Measurements from ENCODE around the gene FAM240B.

The FAM240B gene

GRCh38 chr9:38697776-38698300 is 22.1 kb downstream of the FAM240B start:
- in situ Hi-C loops (cut with MboI; ENCODE audit: low sequenced_read_pairs, unreplicated experiment): loop anchor here (25.0 kb wide), 1 partner anchor 286 kb away; the partner anchor contains the start of gene IGFBPL1
- TF ChIP-seq CTCF (IDR thresholded peaks at IDR 0.05; ENCODE audit: borderline replicate concordance, control extremely low read depth, extremely low read depth, insufficient read depth, missing control alignments): no peak
- no peak for DNase-seq (ENCODE audit: low spot score)

DNA sequence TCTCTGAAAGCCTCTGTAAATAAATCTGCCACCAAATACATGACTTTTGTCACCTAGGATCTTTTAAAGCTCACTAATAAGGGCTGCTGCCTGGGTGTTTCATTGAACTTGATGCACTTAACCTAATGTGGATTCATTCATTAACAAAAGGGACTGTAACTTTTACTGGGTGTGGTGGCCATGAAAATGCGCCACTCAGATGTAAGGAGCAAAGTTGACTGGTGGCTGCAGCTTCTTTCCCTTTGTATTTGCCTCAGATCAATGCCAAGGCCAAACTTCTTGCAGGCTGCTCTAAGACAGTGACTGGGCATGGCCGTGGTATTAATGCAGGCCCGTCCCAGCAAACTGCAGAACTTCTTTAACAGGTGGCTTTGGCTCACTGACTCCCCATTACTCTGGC is 22.9 kb downstream of the FAM240B start:
- DNase-seq (ENCODE audit: low spot score): no peak
- TF ChIP-seq CTCF (IDR thresholded peaks at IDR 0.05; ENCODE audit: borderline replicate concordance, control extremely low read depth, extremely low read depth, insufficient read depth, missing control alignments): no peak

GRCh38 chr9:38694676-38695075 is 25.3 kb downstream of the FAM240B start:
- in situ Hi-C loops (cut with MboI; ENCODE audit: low sequenced_read_pairs, unreplicated experiment): loop anchor here (25.0 kb wide), 1 partner anchor 282 kb away; the partner anchor contains the start of gene IGFBPL1
- no peak for TF ChIP-seq CTCF (IDR thresholded peaks at IDR 0.05; ENCODE audit: borderline replicate concordance, control extremely low read depth, extremely low read depth, insufficient read depth, missing control alignments)
- no peak for DNase-seq (ENCODE audit: low spot score)

More for the DNA sequence above, 22.9 kb downstream of the FAM240B start:
- in situ Hi-C loops (cut with MboI; ENCODE audit: low sequenced_read_pairs, unreplicated experiment): loop anchor here (25.0 kb wide), 1 partner anchor 285 kb away; the partner anchor contains the start of gene IGFBPL1

- TF ChIP-seq CTCF (IDR thresholded peaks at IDR 0.05; ENCODE audit: borderline replicate concordance, control extremely low read depth, extremely low read depth, insufficient read depth, missing control alignments): no peak
- in situ Hi-C loops (cut with MboI; ENCODE audit: low sequenced_read_pairs, unreplicated experiment): loop anchor here (25.0 kb wide), 1 partner anchor 280 kb away; the partner anchor contains the start of gene IGFBPL1
- DNase-seq (ENCODE audit: low spot score): no peak
Observed at GRCh38 chr9:38692707-38693106, 27.2 kb downstream of the FAM240B start.

GRCh38 chr9:38690574-38690973 is 29.4 kb downstream of the FAM240B start:
- DNase-seq (ENCODE audit: low spot score): peak; percentile 55
- in situ Hi-C loops (cut with MboI; ENCODE audit: low sequenced_read_pairs, unreplicated experiment): loop anchor here (25.0 kb wide), 1 partner anchor 278 kb away; the partner anchor contains the start of gene IGFBPL1
- TF ChIP-seq CTCF (IDR thresholded peaks at IDR 0.05; ENCODE audit: borderline replicate concordance, control extremely low read depth, extremely low read depth, insufficient read depth, missing control alignments): no peak

DNA sequence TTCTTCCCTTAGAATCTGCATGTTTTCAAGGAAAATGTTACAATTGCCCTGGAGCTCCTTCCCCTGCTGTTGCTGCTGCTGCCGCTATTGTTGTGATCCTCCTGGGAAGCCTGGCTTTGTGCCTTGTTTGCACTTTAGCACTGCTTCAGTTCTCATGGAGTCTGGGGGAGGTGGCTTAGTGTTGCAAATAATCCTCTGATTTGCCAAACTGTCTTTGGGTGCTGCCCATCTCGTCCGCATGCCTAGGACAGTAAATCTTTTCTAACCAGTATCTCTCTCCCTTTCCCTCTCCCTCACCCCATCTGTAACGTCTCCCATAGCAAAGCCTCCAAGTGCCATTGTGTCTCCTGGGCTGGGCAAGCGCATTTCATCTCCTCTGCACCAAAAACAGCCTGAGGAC is 30.3 kb downstream of the FAM240B start:
- DNase-seq (ENCODE audit: low spot score): no peak
- in situ Hi-C loops (cut with MboI; ENCODE audit: low sequenced_read_pairs, unreplicated experiment): loop anchor here (25.0 kb wide), 1 partner anchor 277 kb away; the partner anchor contains the start of gene IGFBPL1

More for the DNA sequence above, 30.3 kb downstream of the FAM240B start:
- no peak for TF ChIP-seq CTCF (IDR thresholded peaks at IDR 0.05; ENCODE audit: borderline replicate concordance, control extremely low read depth, extremely low read depth, insufficient read depth, missing control alignments)

Data from GM13976 (cell line).